HepG2 (cell line): ENCODE data around the gene TEAD1. TPM values are rescaled to one million over a fixed set of nuclear protein-coding genes. Genes with fewer than 3 reads are reported as not detected.

Experiments used
- ATAC-seq: fragments of 200-7000 bp; cut with Tn5 transposase; 3 replicates; pipeline ENCODE4 v1.9.1; 2020; ENCODE audit warnings: mild to moderate bottlenecking, moderate library complexity
- BruUV-seq: library from RNA; stranded (reverse); fragments of 400-500 nt; replicated peaks from 2 replicates; lab custom pipeline; 2021; lab: Mats Ljungman, UMichigan
- CTCF ChIA-PET: fragments of 300-600 bp; formaldehyde crosslinking; extraction: SDS; loops from one replicate; lab custom pipeline; 2021; ENCODE audit warnings: low total read pairs, inconsistent platforms, low intra/inter-chr PET ratio; lab: Yijun Ruan, JAX
- POLR2A ChIA-PET: fragments of 350-600 bp; sonication (Branson Sonifier 250); formaldehyde crosslinking; loops from one replicate; lab custom pipeline; 2020; ENCODE audit warnings: antibody characterized with exemption, inconsistent platforms; lab: Yijun Ruan, JAX
- DNase-seq: peaks from one replicate; pipeline ENCODE4 v3.0.0-alpha.2; 2015; ENCODE audit warnings: low spot score
- FAIRE-seq: peaks from 3 replicates; lab custom pipeline; 2011; peaks lifted over from hg19 to GRCh38; lab: Jason Lieb, UNC
- H2AFZ ChIP-seq: one replicate; pipeline ENCODE4 v1.6.1; 2011; ENCODE audit warnings: low read length, inconsistent platforms
- H3K27ac ChIP-seq: fragments of 300-600 bp; 3 replicates; pipeline ENCODE4 v1.8.0; 2011; ENCODE audit warnings: mixed run types, mild to moderate bottlenecking, mixed read lengths, low read length, inconsistent platforms; ENCODE audit not compliant: insufficient read depth; ENCODE audit errors: extremely low read length
- H3K27me3 ChIP-seq, 2 experiments: fragments of 200-600 bp in 1 of 2; 2 replicates in 1 of 2; 3 replicates in 1 of 2; pipeline versions ENCODE4 v1.6.0 to v1.8.0; 2011; ENCODE audit warnings: low read length in 2 of 2, mild to moderate bottlenecking in 2 of 2, moderate library complexity in 2 of 2, inconsistent platforms in 1 of 2; ENCODE audit not compliant: insufficient read depth in 2 of 2, control insufficient read depth in 1 of 2
- H3K36me3 ChIP-seq, 2 experiments: fragments of 200-600 bp in 1 of 2; replicated peaks in 1 of 2; 2 replicates in 1 of 2; 3 replicates in 1 of 2; pipeline versions ENCODE4 v1.5.1 to v1.8.0; 2011; ENCODE audit warnings: low read length in 2 of 2, inconsistent platforms in 1 of 2; ENCODE audit not compliant: insufficient read depth in 2 of 2, control insufficient read depth in 1 of 2
- H3K4me1 ChIP-seq: 2 replicates; pipeline ENCODE4 v1.5.1; 2012; ENCODE audit warnings: low read length, inconsistent platforms; ENCODE audit not compliant: insufficient read depth
- H3K4me2 ChIP-seq: 2 replicates; pipeline ENCODE4 v1.6.0; 2011; ENCODE audit warnings: low read depth, low read length, inconsistent platforms
- H3K4me3 ChIP-seq, 3 experiments: fragments of 200-600 bp in 1 of 3; sonication (generic), shearing (Covaris generic) in 1 of 3; replicated peaks in 1 of 3; 2 replicates each; pipeline ENCODE4 v1.5.1; 2011 to 2016; ENCODE audit warnings: low read length in 3 of 3, inconsistent platforms in 2 of 3, low read depth in 2 of 3, mild to moderate bottlenecking in 2 of 3, control low read depth in 1 of 3, mixed read lengths in 1 of 3; ENCODE audit not compliant: insufficient read depth in 1 of 3
- H3K79me2 ChIP-seq: one replicate; pipeline ENCODE4 v1.6.1; 2011; ENCODE audit warnings: low read length, inconsistent platforms; ENCODE audit not compliant: insufficient read depth
- H3K9ac ChIP-seq: 2 replicates; pipeline ENCODE4 v1.6.0; 2011; ENCODE audit warnings: mild to moderate bottlenecking, low read depth, low read length, inconsistent platforms; ENCODE audit not compliant: insufficient read depth
- H3K9me3 ChIP-seq: 2 replicates; pipeline ENCODE4 v1.5.1; 2012; ENCODE audit warnings: mild to moderate bottlenecking, low read length
- H4K20me1 ChIP-seq: 2 replicates; pipeline ENCODE4 v1.6.0; 2011; ENCODE audit warnings: inconsistent platforms, mild to moderate bottlenecking, low read length, moderate library complexity; ENCODE audit not compliant: insufficient read depth
- ARHGAP35 ChIP-seq: sonication (generic); formaldehyde crosslinking; IDR thresholded peaks from 2 replicates; pipeline ENCODE4 v1.9.0; 2022; ENCODE audit warnings: mild to moderate bottlenecking, inconsistent platforms, moderate library complexity, missing genetic modification reagents, borderline replicate concordance
- CBX1 ChIP-seq: IDR thresholded peaks from one replicate; pipeline ENCODE4 v1.6.1; 2016; ENCODE audit warnings: antibody characterized with exemption, low read depth
- CBX5 ChIP-seq: sonication (generic); formaldehyde crosslinking; IDR thresholded peaks from 2 replicates; pipeline ENCODE4 v1.4.0; 2020; ENCODE audit warnings: missing genetic modification reagents, borderline replicate concordance
- FOSL2 ChIP-seq: sonication (generic); formaldehyde crosslinking; IDR thresholded peaks from 2 replicates; pipeline ENCODE4 v1.4.0; 2020; ENCODE audit warnings: missing genetic modification reagents
- FOXM1 ChIP-seq: sonication (generic); formaldehyde crosslinking; IDR thresholded peaks from 2 replicates; pipeline ENCODE4 v1.5.0; 2020; ENCODE audit warnings: missing genetic modification reagents
- HNRNPL ChIP-seq: fragments of 200-400 bp; formaldehyde crosslinking; IDR thresholded peaks from 2 replicates; pipeline ENCODE4 v1.6.1; 2017; ENCODE audit warnings: mild to moderate bottlenecking, low read depth, low read length
- MEIS1 ChIP-seq: sonication (generic); formaldehyde crosslinking; IDR thresholded peaks from 2 replicates; pipeline ENCODE4 v1.9.0; 2021; ENCODE audit warnings: mild to moderate bottlenecking, missing genetic modification reagents, moderate library complexity, borderline replicate concordance
- SP1 ChIP-seq, 2 experiments: fragments of 450-650 bp in 1 of 2; sonication (generic) in 1 of 2; formaldehyde crosslinking in 1 of 2; IDR thresholded peaks; 2 replicates each; pipeline versions ENCODE4 v1.4.0 to v1.6.1; 2016 to 2020; ENCODE audit warnings: missing genetic modification reagents in 1 of 2
- TOPORS ChIP-seq: sonication (generic); formaldehyde crosslinking; IDR thresholded peaks from 2 replicates; pipeline ENCODE4 v1.8.0; 2023; ENCODE audit warnings: mild to moderate bottlenecking, missing genetic modification reagents
- ZNF17 ChIP-seq: sonication (generic); formaldehyde crosslinking; IDR thresholded peaks from 2 replicates; pipeline ENCODE4 v1.5.0; 2020; ENCODE audit warnings: mild to moderate bottlenecking, missing genetic modification reagents
- ZNF205 ChIP-seq: IDR thresholded peaks from 2 replicates; pipeline ENCODE4 v1.6.1; 2018; ENCODE audit warnings: missing biosample characterization, missing genetic modification reagents
- ZNF367 ChIP-seq: sonication (generic); formaldehyde crosslinking; IDR thresholded peaks from 2 replicates; pipeline ENCODE4 v1.4.0; 2020; ENCODE audit warnings: missing genetic modification reagents, borderline replicate concordance
- ZNF777 ChIP-seq: sonication (generic); formaldehyde crosslinking; IDR thresholded peaks from 2 replicates; pipeline ENCODE4 v1.4.0; 2020; ENCODE audit warnings: missing genetic modification reagents
- WGBS: methylation state at CpG from one replicate; pipeline ENCODE4 v1.1.6; 2017; ENCODE audit warnings: low lambda C conversion rate; 5-methylcytosine and 5-hydroxymethylcytosine counted together
- in situ Hi-C: cut with HindIII; loops from 2 replicates; pipeline ENCODE4 v1.10.0; 2017; ENCODE audit warnings: low pct_unique_long_range_greater_than_20kb; ENCODE audit not compliant: extremely low pct_ligation_motif_present
- intact Hi-C: fragments of 100-400 bp; cut with micrococcal nuclease; formaldehyde crosslinking; loops from one replicate; pipeline ENCODE4 v1.10.0; 2022; ENCODE audit not compliant: unreplicated experiment
- polyA plus RNA-seq, 8 experiments: library from polyadenylated mRNA; depleted of rRNA in 3 of 8; stranded (reverse) in 7 of 8; unstranded in 1 of 8; fragments of >200 nt; fragmentation: Illumina TruSeq in 4 of 8; extraction: Trizol in 4 of 8; gene quantifications; 2 replicates each; pipeline versions ENCODE4 v1.2.1 to v1.2.3, GENCODE V29; 2011 to 2016; ENCODE audit warnings: low read depth in 4 of 8, missing spikeins in 1 of 8, mixed read lengths in 1 of 8; ENCODE audit not compliant: insufficient read depth in 1 of 8
- total RNA-seq, 5 experiments: library from RNA; depleted of rRNA; stranded (reverse); fragments of >200 nt; fragmentation: Illumina TruSeq; extraction: Trizol; gene quantifications; 2 replicates each; pipeline ENCODE4 v1.2.3, GENCODE V29; 2016; ENCODE audit warnings: low read depth in 1 of 5
- TF ChIP-seq, protein P1 (sequence below): sonication (generic); formaldehyde crosslinking; IDR thresholded peaks from 2 replicates; pipeline ENCODE4 v1.4.0; 2020; ENCODE audit warnings: low read depth, mild to moderate bottlenecking, missing genetic modification reagents
- TF ChIP-seq, protein P2 (sequence below): sonication (generic); formaldehyde crosslinking; IDR thresholded peaks from 2 replicates; pipeline ENCODE4 v1.4.0; 2020; ENCODE audit warnings: missing genetic modification reagents, borderline replicate concordance
- TF ChIP-seq, protein P3 (sequence below): sonication (generic); formaldehyde crosslinking; IDR thresholded peaks from 2 replicates; pipeline ENCODE4 v1.8.1; 2023; ENCODE audit warnings: mild to moderate bottlenecking, missing genetic modification reagents
- TF ChIP-seq, protein P4 (sequence below): IDR thresholded peaks from 2 replicates; pipeline ENCODE4 v1.6.1; 2018; ENCODE audit warnings: missing genetic modification reagents
- TF ChIP-seq, protein P5 (sequence below): IDR thresholded peaks from 2 replicates; pipeline ENCODE4 v1.6.1; 2016; ENCODE audit warnings: low read depth, borderline replicate concordance

Gene TEAD1
- total and polyA plus RNA-seq, 2 of the 13 experiments (the other 11 are each of a cell fraction or from before 2014, with no cell fraction given), result 20.1 to 30.5 TPM

DNA sequence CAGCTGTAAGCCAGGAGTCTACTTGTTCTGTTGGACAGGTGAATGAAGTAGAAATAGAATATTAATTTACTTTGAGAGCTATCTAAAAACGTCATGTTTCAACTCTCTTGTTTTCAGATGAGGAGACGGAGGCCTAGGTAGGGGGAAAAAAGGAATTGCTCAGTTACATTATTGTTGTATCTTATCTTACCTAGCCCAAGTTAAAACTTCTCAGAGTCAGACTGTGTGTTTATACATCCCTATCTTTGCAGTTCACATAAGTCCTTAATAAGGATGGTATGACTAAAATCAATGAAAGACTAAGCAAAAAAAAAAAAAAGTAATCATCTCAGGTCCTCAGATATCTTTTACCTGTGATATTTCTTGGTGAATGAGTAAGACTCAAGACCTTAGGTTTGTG is 62.8 kb downstream of the TEAD1 start:
- CTCF ChIA-PET, result no interaction called here
- intact Hi-C loops, result no loop called here
- BruUV-seq, result no TSS peak
- ATAC-seq, result no peak
- TF ChIP-seq TOPORS (CRISPR knock-in tag) (no peak), FOXM1 (CRISPR knock-in tag) (no peak), ZNF17 (CRISPR knock-in tag) (no peak), ZNF205 (CRISPR knock-in tag) (no peak), SP1 (IDR thresholded peaks at IDR 0.05) (no peak), SP1 (CRISPR knock-in tag; IDR thresholded peaks at IDR 0.05) (no peak), ARHGAP35 (CRISPR knock-in tag) (no peak), ZNF777 (CRISPR knock-in tag) (no peak), MEIS1 (no peak), FOSL2 (no peak), CBX5 (CRISPR knock-in tag) (no peak), CBX1 (no peak), ZNF367 (no peak), HNRNPL (no peak)
- TF ChIP-seq, protein P1, sequence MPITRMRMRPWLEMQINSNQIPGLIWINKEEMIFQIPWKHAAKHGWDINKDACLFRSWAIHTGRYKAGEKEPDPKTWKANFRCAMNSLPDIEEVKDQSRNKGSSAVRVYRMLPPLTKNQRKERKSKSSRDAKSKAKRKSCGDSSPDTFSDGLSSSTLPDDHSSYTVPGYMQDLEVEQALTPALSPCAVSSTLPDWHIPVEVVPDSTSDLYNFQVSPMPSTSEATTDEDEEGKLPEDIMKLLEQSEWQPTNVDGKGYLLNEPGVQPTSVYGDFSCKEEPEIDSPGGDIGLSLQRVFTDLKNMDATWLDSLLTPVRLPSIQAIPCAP (CRISPR knock-in tag), result no peak
- TF ChIP-seq, protein P2, sequence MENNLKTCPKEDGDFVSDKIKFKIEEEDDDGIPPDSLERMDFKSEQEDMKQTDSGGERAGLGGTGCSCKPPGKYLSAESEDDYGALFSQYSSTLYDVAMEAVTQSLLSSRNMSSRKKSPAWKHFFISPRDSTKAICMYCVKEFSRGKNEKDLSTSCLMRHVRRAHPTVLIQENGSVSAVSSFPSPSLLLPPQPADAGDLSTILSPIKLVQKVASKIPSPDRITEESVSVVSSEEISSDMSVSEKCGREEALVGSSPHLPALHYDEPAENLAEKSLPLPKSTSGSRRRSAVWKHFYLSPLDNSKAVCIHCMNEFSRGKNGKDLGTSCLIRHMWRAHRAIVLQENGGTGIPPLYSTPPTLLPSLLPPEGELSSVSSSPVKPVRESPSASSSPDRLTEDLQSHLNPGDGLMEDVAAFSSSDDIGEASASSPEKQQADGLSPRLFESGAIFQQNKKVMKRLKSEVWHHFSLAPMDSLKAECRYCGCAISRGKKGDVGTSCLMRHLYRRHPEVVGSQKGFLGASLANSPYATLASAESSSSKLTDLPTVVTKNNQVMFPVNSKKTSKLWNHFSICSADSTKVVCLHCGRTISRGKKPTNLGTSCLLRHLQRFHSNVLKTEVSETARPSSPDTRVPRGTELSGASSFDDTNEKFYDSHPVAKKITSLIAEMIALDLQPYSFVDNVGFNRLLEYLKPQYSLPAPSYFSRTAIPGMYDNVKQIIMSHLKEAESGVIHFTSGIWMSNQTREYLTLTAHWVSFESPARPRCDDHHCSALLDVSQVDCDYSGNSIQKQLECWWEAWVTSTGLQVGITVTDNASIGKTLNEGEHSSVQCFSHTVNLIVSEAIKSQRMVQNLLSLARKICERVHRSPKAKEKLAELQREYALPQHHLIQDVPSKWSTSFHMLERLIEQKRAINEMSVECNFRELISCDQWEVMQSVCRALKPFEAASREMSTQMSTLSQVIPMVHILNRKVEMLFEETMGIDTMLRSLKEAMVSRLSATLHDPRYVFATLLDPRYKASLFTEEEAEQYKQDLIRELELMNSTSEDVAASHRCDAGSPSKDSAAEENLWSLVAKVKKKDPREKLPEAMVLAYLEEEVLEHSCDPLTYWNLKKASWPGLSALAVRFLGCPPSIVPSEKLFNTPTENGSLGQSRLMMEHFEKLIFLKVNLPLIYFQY (CRISPR knock-in tag), result no peak
- TF ChIP-seq, protein P3, sequence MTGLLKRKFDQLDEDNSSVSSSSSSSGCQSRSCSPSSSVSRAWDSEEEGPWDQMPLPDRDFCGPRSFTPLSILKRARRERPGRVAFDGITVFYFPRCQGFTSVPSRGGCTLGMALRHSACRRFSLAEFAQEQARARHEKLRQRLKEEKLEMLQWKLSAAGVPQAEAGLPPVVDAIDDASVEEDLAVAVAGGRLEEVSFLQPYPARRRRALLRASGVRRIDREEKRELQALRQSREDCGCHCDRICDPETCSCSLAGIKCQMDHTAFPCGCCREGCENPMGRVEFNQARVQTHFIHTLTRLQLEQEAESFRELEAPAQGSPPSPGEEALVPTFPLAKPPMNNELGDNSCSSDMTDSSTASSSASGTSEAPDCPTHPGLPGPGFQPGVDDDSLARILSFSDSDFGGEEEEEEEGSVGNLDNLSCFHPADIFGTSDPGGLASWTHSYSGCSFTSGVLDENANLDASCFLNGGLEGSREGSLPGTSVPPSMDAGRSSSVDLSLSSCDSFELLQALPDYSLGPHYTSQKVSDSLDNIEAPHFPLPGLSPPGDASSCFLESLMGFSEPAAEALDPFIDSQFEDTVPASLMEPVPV (CRISPR knock-in tag), result no peak
- TF ChIP-seq, protein P4, sequence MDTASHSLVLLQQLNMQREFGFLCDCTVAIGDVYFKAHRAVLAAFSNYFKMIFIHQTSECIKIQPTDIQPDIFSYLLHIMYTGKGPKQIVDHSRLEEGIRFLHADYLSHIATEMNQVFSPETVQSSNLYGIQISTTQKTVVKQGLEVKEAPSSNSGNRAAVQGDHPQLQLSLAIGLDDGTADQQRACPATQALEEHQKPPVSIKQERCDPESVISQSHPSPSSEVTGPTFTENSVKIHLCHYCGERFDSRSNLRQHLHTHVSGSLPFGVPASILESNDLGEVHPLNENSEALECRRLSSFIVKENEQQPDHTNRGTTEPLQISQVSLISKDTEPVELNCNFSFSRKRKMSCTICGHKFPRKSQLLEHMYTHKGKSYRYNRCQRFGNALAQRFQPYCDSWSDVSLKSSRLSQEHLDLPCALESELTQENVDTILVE (CRISPR knock-in tag), result no peak
- TF ChIP-seq, protein P5, sequence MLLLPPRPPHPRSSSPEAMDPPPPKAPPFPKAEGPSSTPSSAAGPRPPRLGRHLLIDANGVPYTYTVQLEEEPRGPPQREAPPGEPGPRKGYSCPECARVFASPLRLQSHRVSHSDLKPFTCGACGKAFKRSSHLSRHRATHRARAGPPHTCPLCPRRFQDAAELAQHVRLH (CRISPR knock-in tag), result no peak
- TF ChIP-seq, all 625 proteins: peak for 0
- H2AFZ ChIP-seq, result no peak overlapping the region
- no peak overlapping the region for H3K27ac ChIP-seq
- peaks cover 20% of the 10 kb centered on the region for H3K79me2 ChIP-seq
- H3K4me2 ChIP-seq, result no peak overlapping the region
- H3K9ac ChIP-seq, result no peak overlapping the region
- peaks cover 20% of the 10 kb centered on the region for H3K4me1 ChIP-seq
- POLR2A ChIA-PET, result no interaction called here
- 96% methylated on average over 2 of the region's 2 CpGs for WGBS
- FAIRE-seq (no peak), DNase-seq (no peak)
- H3K36me3 ChIP-seq, result 0 out of 5 replicates have a peak, but pooled peaks cover 0 to 2% of the 10 kb centered on the region in 2 experiments
- in situ Hi-C loops, result no loop called here
- H3K4me3 ChIP-seq, result no peak overlapping the region
- no peaks in the 10 kb centered on the region for H3K27me3 ChIP-seq
- no peaks in the 10 kb centered on the region for H3K9me3 ChIP-seq
- peaks cover 25% of the 10 kb centered on the region for H4K20me1 ChIP-seq
